GM21526 (cell line): ENCODE results near the gene NUDT1.

Experiments used
- ATAC-seq: cut with Tn5 transposase; IDR thresholded peaks from one replicate; pipeline ENCODE4 v1.9.1; 2021; ENCODE audit warnings: moderate library complexity; ENCODE audit not compliant: unreplicated experiment, low FRiP score

NUDT1 gene

GRCh38 chr7:2204446-2204845, 37.6 kb upstream of the NUDT1 start:
- no peak for ATAC-seq

DNA sequence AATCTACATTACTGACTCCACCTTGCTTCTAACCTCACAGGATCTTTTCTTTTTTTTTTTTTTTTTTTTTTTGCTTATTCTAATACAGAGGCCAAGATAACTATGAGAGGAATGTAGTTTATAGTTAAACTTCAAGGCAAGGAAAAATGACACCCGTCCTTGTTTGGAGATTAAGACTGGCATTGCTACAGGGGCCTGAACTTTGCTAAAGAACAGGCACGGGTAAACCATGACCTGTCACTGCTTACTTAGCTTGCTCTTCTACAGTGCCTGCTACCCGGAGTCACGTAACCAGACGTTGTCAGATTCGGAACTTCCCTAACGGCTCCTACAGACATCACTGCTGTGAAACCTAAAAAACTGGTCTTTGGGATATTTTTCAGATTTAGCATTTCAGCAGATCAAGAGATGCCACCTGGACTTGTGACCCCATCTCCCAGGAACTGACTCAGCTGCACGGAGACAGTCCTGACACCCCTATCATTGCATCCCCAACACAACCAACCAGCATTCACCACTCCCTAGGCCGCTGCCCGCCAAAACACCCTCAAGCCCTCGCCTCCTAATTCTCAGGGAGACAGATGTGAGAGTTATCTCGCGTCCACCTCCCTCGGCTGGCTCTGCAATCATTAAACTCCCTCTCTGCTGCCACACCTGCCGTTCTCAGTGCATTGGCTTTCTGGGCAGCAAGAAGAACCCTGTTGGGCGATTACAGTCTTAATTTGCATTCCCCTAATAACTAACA, 36.8 kb upstream of the NUDT1 start:
- no peak for ATAC-seq

DNA sequence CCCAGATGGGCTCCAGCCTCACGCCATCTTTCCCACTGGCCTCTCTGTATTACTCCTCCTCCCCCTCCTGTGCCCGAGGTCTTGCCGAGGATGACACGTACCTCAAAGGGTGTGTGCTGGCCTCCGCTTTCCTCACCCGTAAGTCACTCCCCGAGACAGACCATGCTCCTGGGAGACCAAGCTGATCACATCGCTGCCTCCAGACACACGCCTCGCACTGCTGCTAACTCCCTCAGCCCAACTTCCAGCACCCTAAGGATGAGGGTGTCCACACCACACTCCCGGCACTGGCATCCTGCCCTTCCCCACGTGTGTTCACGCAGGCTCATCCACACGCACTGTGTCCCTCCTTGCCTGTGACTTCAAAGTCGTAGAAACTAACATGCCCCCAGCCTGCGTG, 33.3 kb upstream of the NUDT1 start:
- no peak for ATAC-seq

DNA sequence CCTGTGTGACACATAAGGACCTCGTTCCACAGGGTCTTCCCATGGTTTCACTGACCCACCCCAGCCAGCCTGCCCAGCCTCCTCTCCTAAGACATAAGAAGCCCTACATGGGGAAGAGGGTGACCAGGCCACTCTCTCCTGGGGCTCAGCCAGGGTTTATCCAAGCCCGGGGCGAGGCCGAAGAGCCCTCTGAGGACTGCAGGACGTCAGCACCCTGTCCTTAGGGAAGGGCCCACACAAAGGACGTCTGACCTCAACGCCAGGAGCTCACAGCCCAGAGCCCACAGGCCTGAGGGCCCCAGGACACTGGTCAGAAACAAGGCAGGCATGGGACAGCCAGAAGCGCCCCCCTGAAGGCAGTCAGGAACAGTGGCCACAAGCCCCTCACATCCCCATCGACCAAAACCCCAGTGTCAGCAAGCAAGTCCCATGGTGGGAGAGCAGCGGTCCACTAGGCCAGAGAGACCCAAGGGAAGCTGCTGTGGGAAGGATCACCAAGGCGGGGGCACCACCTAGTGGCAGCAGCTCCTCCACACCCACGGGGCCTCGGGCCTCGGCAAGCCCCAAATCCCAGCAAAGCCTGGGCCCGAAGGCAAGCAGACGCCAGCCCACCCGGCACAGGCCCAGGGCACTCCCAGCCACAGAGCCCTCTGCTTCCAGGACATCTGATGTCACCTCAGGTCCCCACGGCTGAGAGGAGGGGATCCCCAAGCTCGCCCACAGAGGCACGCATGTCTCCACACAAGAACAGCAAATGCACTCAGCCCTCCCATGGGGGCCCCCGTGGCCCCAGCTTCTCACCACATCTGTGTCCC, 32.7 kb upstream of the NUDT1 start:
- ATAC-seq = no peak

DNA sequence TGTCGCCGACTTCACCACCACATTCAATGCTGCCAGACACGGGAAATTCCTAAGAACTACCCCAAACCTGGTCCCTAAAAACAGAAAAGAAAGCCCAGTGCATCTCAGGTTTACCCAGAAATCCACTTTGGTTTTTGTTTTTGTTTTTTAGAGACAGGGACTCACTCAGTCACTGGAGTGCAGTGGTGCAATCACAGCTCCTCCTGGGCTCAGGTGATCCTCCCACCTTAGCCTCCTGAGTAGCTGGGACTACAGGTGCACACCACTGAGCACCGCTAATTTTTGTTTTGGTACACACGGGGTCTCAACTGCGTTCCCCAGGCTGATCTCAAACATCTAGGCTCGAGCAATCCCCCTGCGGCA, 32.1 kb upstream of the NUDT1 start:
- ATAC-seq = no peak

- ATAC-seq = no peak
Measured at GRCh38 chr7:2210551-2211258, 31.3 kb upstream of the NUDT1 start.

DNA sequence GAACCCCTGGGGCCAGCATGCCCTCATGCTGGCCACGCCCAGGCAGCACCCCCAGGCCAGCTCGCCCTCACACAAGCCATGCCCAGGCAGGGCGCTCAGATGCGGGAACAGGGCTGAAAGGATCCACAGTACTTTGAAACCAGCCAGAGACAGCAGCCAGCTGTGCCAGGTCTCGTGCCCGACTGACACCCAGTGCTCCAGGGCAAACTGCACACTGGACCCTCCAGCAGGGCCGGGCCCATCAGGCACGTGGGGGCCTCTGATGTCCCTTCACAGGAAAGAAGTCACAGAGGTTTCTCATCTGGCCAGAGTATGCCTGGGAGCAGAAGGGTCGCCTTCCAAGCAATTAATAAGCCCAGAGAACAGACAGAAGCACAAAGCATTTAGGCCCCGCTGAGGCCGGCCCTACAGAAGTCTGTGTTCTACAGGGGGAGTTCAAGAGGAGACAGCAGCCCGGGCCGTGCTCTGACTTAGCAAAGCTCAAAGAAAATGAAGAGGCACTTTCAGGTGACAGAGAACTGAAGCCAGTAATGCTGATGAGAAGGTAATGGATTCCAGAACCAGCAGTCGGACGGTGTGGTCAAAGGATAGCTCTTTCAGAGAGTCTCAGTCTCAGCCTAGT, 30.7 kb upstream of the NUDT1 start:
- ATAC-seq = no peak

DNA sequence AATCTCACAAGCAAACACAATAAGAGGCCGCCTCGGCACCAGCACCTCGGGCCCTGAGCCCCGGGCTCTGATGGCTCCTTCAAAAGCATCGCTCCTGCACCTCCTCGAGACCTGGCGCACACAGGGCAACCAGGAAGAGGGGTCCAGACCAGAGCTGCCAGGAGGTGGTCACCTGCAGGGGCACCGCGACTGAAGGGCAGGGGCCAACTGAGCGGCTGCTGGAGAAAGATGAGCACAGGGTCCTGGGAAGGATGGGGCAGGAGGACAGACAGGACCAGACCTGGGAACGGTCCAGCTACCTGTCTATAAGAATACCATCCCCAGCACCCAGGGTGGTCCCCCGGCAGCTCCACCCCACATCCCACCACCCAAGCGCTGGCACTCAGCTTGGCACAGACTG, 30.1 kb upstream of the NUDT1 start:
- no peak for ATAC-seq

GRCh38 chr7:2212906-2213305, 29.1 kb upstream of the NUDT1 start:
- no peak for ATAC-seq

DNA sequence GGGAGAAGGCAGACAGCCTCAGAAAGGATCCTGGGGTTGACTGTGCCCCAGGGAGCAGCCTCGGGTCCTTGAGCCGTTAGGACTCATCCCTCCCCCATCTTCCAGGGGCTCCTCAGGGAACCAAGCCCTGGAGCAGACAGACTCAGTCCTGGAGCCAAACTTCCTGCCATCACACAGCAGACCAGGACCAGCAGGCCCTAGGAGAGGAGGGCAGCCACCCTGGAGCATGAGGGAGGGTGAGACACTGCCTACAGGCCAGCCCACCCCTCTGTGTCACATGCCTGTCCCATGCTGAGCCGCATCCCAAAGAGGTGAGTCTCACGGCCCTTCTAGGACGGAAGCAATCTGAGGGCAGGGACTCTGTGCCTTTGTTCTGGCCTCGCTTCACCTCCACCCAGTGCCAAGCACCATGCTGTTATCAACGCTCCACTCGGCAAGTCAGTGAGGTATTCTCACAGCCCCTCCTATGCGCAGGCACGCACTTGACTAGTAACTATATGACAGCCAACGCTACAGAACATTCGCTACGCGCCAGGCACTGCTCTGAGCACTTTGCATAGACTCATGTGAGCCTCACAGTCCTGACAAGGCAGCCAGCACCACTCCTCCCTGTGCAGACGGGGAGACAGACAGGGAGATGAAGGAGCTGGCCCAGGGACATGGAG, 28.3 kb upstream of the NUDT1 start:
- ATAC-seq = no peak

DNA sequence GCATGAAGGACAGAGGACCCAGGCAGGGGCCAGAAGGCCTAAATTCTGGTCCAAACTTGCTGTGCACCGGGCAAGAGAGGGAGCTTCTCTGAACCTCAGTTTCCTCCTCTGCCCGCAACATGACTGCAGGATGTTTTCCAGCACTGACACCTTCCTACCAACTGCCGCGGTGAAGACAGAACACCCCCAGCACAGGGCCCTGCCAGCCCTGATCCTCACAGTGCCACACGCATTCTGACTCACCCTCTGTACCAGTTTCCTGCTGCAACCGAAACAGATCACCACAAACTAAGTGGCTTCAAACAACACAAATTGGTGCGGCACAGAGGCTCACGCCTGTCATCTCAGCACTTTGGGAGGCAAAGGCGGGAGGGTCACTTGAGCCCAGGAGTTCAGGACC, 27.4 kb upstream of the NUDT1 start:
- ATAC-seq = no peak

GRCh38 chr7:2215851-2216250, 26.2 kb upstream of the NUDT1 start:
- no peak for ATAC-seq

GRCh38 chr7:2217206-2217605, 24.8 kb upstream of the NUDT1 start:
- ATAC-seq = no peak

- ATAC-seq = no peak
Measured at GRCh38 chr7:2217716-2218443, 24.1 kb upstream of the NUDT1 start.

DNA sequence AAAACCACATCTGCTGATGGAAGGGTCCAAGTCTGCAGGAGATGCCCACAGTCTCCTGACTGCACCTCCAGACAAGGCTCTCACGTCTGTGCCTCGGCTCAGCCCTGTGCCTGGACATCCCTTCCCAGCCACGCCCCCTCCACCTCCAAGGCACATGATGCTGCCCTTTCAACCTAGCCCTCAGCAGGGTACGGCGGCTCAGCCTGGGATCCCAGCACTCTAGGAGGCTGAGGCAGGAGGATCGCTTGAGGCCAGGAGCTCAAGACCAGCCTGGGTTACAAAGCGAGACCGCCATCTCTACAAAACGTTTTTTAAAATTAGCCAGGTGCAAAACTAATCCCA, 23.6 kb upstream of the NUDT1 start:
- no peak for ATAC-seq

DNA sequence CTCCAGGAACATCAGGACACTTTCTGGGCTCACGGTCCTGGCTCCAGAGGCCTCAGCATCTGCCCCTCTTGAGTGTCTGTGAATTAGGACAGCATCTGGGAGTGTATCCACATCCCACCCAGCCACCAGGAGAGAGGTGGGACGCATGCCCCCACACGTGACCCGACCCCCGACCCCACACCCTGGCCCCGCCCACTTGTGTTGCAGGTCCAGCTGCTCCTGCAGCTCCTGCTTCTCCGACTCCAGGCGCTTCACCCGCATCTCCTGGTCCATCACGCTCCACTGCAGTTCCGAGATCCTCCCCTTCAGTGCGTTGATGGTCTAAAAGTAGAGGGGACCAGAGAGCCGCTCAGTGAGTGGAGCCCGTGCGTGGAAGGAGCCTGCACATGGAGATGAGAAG, 22.9 kb upstream of the NUDT1 start:
- no peak for ATAC-seq

DNA sequence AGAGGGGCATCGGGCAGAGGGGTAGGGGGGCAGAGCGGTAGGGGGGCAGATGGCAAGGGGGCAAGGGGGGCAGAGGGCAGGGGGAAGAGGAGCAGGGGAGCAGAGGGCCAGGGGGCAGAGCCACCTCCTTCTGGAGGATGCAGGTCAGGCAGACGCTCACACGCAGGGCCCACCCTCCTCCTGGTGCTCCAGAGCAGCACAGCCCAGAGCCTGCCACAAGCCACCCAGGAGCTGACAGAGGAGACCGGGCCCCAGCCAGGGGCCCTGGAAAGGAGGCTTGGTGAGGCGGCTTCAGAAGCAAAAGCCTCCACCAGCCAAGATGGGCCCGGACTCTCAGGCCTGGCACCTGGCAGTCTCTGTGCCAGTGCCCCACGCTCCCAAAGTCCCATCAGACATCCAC, 22.4 kb upstream of the NUDT1 start:
- no peak for ATAC-seq

DNA sequence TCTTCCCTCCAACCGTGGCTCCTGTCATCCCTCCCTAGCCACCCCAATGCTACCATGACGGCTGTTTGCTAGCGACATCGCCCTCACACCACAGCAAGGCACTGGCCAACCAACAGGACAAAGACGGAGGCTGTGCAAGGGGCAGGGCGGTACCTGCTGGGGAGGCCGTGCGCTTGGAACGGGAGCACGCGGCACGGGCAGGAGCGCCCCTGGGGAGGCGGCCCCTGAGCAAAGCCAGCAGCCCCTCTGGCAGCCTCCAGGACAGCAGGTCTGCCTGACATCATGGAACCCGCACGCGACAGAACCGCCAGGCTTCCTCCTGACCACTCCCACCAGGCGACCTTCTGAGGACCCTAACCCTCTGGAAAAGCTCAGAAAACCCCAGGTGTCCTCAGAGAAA, 22.0 kb upstream of the NUDT1 start:
- ATAC-seq = no peak

DNA sequence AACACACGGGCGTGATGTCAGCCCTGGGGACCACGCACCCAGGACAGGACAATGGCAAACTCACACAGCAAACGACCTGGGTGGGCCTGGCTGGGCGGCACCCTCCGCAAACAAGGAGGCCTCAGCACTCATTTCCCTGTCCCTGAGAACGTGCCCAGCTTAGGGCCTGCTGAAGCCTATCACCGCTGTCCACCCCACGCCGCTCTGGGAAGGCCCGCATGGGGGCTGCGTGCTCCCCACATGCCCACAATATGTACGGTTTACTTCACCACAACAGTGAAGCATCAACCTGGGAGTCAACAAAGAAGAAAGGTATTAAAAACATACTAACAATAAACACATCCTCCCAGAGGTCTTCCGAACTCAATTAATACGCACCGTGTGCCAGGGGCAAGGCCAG, 21.5 kb upstream of the NUDT1 start:
- ATAC-seq = no peak

DNA sequence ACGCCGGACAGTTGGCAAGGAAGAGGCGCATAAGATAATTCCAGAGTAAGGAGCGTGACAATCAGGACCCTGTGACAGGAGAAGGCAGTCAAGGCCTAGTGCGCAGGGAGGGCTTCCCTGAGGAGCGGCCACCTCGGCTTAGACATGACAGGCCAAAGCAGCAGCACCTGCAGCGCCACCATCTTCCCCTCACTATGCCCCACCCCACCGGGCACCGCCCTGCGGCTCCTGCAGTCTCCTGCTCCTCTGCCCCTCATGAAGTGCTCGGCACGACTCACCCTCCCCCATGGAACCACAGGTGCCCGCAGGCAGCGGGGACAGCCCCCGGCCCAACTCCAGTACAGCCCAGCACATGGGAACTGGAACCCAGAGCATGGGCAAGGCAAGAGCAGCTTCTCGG, 21.1 kb upstream of the NUDT1 start:
- ATAC-seq = no peak
